ENCODE results near the gene COL4A4. TPM values are rescaled to one million over a fixed set of nuclear protein-coding genes. Genes with fewer than 3 reads are reported as not detected.
A peak's percentile ranks its signal among the peaks of the same experiment; 100 is the strongest.

The COL4A4 gene
- polyA plus RNA-seq, 1 donor, result 0.09 TPM

DNA sequence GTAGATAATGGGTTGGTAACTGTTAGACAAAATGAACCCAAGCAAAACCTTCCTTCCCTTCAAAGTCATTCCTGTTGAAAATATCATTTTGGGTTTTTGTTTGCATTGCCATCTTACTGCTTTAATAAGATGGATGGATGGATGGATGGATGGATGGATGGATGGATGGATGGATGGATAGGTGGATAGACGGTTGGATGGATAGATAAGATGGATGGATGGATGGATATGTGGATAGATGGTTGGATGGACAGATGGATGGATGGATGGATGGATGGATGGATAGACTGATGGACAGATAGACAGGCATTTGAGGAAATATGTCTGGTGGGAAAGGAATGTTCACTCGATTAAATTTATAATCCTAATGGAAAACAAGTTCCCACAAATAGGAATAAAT lies 133.2 kb downstream of the COL4A4 start:
- no peak for DNase-seq (ENCODE audit: low read depth)

DNA sequence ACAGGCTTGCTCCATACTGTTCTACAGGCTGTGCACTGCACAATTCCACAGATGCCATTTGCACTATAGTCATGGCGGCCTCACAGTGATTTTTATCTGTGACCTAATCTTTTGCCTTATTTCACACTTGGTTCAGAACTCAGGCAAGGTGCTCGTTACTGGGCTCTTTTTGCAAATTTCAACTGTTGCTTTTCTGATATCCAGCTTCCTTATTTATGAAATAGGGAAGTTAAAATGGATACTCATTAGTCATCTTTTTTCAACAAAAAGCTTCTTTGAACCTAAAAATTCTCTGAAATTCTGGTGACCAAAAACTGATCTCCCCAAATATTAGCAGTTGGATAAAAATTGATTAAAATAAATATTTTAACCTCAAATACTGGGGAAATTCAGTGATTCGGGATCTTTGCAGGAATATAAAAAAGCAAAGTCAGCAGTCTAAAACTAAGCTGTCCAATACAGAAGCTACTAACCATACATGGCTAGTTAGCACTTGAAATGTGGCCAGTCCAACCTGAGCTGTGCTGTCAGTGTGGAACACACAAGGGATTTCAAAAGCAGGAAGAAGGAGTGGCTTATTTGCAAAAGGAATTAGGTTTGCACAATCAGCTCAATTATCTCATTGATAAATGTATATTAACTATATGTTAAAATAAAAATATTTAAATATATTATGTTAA lies 134.4 kb downstream of the COL4A4 start:
- DNase-seq (ENCODE audit: low read depth), result no peak

DNA sequence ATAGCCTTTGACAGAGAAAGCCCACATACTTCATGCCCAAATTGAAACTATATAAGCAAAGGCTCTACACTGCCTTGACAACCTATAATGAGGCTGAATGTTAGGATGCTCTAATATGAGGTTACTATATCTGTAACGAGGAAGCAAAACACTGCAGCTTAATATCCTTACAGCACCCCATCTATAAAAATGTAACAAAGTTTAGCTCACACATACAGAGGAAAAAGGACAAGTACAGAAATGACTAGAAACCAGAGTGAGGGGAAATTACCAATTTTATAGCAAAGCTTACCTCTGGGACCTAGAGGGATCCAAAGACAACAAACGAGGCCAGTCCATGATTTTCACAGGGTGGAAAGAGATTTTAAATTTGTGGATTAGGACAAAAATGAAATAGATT lies 138.5 kb downstream of the COL4A4 start:
- no peak for DNase-seq (ENCODE audit: low read depth)

DNA sequence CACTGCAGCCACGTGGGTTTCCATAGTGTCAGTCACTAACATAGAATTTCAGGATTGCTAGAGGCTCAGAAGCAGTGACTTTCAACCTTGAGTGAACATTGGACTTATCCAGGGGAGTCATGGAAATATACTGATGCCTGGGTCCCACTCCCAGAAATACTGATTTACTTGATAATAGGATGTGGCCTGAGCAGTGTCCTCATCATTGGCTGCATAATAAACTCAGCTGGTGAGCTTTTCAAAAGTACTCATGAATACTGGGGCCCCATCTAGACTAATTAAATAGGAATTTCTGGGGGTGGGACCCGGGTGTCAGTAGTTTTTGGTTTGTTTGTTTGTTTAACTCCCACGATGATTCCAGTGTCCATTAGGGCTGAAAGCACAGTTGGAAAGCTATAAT lies 141.4 kb downstream of the COL4A4 start:
- DNase-seq (ENCODE audit: low read depth), result no peak

DNA sequence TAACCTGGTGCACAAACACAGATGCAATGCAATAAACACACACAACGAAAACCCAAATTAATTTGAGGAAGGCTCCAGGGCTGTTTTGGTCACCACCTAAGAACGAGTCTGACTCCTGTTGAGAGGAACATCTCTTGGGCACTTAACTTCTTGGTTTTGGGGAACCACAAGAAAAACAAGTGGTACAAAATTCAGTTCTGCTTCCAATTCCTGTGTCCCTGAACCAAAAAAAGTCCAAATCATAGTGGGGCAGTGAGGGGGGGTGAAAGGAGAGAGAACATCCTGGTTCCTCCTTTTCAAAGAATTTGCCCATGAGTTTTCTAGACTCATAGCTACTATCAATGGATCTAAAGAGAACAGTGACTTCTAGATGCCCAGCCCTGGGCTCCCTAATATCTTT lies 143.6 kb downstream of the COL4A4 start:
- DNase-seq (ENCODE audit: low read depth), result no peak

DNA sequence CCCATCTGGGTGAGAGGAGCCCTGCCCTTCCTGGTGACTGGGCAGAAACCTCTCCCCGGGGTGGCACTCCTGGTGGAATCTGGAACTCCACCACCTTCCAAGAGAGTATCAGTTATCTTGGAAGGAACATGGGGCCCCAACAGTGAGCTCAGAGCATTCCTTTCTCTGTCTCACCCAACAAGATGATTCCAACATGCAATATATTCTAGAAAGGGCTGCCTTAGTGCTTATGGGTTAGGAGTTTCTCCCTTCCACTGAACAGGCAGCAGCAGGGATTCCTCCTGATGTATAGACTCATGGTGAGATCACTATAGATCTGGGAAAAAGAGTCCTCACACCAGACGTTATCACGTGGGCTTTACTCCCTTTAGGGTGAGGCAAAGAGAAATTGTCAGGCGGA lies 147.1 kb downstream of the COL4A4 start:
- DNase-seq (ENCODE audit: low read depth), result no peak

DNA sequence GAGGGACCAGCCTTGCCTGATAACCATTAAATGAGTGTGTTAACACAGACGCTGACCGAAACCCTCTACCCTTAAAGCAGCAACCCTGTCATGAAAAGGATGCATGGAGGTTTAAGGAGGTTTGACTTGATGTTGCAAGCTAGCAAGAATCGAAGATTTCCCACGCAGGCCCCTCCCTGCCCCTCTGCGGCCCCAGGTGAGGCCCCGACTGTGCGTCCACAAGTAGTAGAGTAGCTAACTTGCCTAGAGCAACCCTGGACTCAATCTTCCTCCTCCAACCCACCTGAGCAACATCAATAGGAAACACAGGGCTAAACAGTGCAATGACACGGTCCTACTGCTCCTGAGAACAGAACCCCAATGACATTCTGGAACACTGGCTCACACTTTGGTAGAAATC lies 150.1 kb downstream of the COL4A4 start:
- no peak for DNase-seq (ENCODE audit: low read depth)

DNA sequence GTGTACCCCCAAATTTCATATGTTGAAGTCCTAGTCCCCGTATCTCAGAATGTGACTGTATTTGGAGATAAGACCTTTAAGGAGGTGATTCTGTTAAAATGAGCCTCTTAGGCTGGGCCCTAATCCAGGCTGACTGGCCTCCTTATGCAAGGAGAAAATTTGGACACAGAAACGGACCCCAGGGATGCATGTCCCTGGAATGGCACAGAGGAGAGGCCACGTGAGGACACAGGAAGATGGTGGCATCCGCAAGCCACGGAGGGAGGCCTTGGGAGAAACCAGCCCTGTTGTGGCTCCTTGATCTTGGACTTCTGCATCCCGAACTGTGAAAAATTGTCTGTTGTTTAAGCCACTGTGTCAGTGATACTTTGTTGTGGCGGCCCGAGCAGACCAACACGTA lies 150.7 kb downstream of the COL4A4 start:
- no peak for DNase-seq (ENCODE audit: low read depth)

DNA sequence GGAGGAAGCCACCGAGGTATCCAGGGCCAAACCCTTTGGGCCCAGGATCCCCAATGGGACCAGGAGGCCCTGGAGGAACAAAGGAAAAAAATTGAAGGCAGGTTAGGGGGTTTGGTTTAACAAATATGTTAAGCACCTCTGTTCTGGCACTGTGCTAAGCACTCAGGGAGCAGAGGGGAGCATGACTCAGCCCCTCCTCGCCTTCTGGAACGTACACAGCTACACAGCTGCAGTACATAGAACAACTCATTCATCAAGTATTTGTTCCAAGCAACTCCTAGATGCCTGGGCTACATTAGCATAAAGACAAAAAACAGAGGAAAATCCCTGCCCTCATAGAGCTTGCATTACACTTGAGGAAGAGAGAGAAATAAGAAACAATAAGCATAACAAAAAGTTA lies 153.6 kb downstream of the COL4A4 start:
- no peak for DNase-seq (ENCODE audit: low read depth)

DNA sequence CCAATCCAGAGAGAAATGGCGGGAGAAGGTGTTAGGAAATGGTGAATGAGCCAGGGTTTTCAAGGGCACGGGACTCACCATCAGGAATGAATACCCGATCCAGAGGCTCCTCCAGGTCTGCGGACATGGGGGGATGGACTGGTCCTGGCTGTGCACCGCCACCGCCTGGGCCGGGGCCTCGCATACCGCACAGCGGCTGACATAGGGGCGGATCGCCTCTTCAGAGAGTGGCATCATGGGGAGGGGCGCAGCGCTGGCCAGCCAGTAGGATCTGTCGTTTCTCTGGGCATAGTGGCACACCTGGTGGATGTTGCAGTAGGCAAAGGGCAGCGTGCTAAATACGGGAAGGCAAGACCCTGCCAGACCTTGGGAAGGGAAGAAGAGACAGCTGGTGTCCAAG lies 156.1 kb downstream of the COL4A4 start:
- no peak for DNase-seq (ENCODE audit: low read depth)

DNA sequence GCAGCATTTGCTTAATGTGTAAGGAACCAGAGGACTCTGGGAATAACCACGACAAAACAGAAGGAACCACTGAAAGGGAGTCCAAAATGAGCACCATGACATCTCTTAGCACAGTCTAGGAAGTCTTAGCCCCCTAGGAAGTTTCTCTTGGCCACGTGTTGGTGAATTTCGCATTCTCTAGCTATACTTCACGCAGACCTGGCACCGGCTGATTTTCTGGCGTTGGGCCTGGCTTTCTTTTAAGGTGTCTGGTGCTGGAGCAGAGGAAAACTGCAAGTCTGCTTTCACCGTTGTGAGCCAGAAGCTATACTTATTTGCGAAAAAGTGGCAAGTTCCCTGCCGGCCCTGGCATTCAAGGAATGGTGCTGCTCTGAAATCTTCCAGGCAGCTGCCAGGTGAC lies 156.9 kb downstream of the COL4A4 start:
- no peak for DNase-seq (ENCODE audit: low read depth)

DNA sequence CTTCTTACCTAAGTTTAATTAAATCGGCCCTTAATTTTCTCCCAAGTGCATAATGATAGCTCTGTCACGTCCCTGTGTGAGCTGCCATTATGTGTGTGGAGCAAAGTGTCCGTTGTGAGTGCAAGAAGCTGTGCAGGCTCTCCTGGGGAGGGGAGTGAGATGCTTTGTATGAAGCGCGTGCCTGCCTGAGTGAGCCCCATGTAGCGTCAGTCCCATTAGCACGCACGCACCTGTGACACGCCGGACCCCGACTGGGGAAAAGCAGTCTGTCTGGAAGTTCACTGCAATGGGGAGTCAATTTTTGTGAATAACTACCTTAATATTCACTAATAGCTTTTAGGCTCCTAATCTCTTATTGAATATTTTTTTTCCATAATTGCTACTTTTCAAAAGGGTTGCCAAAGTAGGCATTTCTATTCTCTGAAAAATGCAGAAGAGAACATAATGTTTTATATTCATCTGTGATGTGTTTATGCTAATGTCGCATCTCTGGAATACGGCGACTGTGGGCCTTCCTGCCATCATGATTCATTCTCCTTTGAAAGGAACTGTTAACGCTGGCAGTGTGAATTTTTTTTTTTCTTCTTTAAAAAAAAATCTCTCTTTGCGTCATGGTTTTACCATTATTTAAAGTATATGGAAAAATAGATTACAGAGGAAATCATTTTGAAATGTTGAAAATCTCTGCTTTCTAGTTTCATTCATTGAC lies 157.7 kb downstream of the COL4A4 start:
- no peak for DNase-seq (ENCODE audit: low read depth)

DNA sequence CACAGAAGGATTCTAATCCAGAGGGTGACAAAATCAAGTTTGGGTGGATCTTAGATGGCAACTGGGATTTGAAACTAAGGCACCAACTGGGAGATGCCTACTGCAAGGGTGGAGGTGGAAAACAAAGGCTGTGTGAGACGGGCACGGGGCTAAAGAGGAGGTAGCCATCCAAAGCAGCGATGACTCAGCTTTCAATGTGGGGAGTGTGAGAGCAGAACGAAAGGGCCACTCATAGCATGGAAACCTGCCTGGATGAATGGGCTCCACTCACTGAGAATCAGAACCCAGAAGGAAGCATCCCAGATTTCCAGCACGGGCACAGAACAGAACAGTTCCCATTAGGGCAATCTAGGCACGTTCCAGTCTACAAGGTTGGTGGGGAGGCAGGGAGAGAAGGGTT lies 159.5 kb downstream of the COL4A4 start:
- DNase-seq (ENCODE audit: low read depth), result no peak

DNA sequence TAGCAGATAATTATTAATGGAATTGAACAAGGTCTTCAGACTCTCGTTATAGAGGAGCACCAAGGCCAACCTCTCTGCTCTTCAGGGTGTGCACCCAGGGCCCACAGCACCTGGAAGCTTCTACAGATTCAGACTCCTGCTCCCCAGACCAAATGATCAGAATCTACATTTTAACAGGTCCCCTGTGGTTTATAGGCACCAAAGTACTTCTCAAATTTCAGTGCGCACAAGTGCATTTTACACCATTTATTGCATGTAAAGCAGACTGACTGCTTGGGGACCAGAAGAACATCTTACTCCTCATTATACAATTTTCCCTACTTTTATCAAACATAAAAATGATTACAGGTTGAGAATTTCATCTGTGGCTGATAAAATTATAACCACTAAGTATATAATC lies 163.9 kb downstream of the COL4A4 start:
- DNase-seq (ENCODE audit: low read depth), result no peak

DNA sequence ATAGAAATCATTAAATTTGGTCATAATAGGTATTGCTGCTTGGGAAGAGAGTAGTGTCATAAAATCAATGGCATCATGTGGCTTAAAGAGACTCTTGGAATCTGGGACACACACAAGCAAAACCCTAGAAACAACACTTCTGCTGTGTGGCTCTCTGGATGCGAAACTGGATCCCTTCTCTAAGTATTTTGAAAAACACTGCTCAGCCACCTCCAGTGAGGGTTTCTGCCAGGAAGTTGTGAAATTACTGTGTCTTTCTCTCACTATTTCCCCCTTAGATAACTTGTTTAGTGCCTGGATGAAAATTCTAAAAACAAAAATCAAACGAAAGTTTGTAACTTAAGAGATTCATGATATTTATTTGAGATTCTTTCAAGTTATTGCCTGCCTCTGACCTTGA lies 164.3 kb downstream of the COL4A4 start:
- no peak for DNase-seq (ENCODE audit: low read depth)

DNA sequence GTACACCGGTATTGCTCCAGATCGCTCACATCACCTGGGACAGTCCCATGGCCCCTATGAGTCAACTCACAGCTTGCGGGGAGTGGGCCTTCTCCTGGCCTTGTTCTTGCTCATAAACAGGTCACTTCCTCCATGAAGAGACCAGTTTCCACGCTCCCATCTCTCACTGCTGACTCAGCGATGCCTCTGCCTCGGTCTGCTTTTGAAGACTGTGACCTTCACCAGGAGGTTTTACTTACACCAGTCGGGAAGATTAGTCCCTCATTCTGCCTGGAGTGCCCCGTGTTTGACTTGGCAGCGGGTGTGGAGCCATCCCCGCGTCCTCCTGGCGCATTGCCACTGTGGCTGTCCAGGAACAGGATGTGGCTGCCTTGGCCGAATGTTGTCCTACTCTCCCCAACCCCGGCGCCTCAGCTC lies 168.4 kb downstream of the COL4A4 start:
- DNase-seq (ENCODE audit: low read depth), result no peak

DNA sequence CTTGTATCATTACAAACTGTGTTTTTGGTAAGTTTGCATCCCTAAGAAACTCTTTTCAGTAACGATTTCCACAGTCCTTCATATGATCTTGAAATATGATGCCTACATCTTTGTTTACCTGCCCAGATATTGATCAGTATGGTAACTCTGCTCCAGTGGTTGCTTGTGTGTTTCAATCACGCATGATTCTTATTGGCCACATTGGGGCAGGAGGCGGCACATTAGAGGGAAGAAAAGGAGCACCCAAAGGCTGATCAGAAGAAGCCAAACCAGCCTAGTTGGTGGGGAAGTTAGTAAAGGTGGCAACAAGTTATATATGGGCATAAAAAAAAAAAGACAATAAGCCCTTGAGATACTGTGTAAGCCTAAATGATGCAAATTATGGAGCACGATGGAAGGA lies 169.2 kb downstream of the COL4A4 start:
- no peak for DNase-seq (ENCODE audit: low read depth)

DNA sequence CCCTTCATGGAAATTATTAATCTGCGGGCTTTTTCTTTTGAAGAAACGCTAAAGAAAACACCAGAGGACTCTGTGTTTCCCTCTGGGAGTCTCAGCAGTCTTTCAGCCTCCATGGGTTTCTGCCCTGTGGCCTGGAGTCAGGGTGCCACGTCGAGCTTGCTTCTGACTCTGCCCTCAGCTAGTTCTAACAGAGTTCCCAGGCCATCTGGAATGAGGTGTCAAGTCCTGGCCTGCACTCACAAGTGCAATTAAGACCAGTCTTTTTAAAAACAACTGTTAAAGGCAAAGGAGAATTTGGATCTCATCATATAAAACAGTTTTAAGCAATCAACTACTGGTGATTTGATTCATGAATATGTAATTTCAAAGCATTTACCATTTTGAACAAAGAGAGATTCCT lies 170.8 kb downstream of the COL4A4 start:
- DNase-seq (ENCODE audit: low read depth), result no peak

DNA sequence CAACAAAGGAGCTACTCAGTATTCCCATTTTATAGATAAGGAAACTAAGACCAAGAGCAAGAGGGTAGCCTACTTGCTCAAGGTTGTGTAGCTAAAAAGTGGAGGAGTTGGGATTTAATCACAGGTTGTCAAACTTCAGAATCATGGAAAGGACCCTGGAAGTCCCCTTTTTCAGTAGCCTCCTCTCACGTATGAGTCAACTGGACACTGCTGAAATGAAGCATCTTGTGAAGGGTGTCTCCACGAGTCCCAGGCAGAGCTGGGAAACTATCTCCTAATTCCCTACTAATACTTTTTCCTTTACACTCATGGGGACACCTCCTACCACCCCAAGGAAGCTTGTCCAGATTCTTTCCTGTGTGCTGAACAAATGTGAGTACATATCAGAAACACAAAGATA lies 172.3 kb downstream of the COL4A4 start:
- DNase-seq (ENCODE audit: low read depth), result no peak

DNA sequence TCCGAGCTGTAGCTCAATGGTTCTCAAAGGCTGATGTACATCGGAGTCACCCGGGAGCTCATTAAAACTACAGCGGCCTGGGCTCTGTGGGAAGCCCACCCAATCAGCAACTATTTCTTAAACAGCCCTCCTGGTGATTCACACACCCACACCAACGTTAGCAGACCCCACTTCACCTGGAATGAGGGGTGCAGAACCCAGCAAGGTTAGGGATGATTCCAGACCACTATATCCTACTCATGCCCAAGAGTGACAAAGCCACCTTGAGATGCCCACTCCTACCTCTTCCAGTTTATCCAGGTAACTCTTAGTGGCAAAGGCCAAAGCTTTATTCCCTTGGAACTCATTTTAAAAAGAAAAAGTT lies 178.4 kb downstream of the COL4A4 start:
- no peak for DNase-seq (ENCODE audit: low read depth)

DNA sequence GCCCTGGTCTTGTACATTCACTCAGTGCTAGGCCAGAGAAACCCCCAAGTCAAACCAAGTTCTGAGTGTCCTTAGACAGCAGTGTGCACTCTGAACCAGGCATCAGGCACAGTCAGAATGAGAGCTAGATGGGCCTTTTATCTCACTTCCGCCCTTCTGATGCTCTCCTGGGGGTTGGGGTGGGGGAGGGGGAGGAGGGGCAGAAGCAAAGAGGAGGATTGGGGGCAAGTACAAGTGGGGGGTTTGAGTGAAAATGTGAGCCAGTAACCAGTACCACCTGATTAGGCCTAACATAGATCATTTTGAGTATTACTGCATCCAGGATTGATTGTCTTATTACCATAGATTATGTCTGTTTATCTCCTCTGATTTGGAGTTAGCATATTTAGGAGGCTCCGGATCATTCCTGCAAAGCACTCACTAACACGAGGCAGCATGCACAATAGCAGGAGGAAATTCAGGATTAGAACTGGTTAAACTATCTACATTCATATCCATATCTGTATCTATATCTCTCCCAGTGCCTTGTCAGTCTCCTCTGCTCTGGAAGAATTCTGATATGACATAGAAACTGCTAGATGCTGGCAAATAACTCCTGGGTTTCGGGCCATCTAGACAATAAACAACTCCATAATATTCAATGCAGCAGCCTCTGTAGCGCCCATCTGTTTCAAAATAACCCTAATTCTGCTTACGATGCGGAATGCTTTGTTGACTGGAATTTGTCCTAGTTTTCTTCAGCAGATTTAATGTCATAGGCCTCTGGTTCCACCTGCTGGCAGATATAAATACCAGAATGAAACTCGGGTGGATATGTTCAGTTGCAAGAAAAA lies 179.0 kb downstream of the COL4A4 start:
- DNase-seq (ENCODE audit: low read depth), result peak; percentile 77

DNA sequence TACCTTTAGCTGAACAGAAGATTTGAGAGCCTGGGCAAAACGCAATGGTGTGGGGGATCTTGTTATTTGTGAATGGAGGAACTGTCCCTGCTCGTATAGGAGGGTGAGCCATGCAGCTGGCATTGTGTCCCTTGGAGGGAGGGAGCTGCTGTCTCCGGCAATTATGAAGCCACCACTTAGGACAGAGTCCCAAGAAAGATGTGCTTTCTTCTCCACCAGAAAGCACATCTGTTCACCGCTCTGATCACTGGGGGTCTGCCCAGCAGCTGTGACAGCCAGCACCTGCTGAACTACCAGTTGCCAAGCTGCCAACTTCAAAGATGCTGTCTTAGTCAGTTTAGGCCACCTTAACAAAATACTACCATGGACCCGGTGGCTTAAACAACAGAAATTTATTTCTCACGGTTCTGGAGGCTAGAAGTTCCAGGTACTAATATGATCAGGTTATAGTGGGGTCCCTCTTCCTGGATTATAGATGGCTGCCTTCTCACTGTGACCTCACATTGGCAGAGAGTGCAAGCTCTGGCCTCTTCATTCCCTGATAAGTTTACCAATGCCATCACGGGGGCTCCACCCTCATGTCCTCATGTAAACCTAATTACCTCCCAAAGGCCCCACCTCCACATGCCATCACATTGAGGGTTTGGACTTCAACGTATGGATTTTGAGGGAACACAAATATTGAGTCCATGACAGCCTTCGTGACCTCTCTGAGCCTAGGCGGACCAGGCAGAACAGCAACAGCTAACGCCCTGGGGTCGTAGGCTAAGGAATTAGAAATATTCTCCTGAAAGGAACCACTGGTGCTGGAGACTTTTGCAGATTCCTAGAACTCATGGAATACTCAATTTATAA lies 179.9 kb downstream of the COL4A4 start:
- no peak for DNase-seq (ENCODE audit: low read depth)
